Measurements from ENCODE around the gene MN1.

DNA sequence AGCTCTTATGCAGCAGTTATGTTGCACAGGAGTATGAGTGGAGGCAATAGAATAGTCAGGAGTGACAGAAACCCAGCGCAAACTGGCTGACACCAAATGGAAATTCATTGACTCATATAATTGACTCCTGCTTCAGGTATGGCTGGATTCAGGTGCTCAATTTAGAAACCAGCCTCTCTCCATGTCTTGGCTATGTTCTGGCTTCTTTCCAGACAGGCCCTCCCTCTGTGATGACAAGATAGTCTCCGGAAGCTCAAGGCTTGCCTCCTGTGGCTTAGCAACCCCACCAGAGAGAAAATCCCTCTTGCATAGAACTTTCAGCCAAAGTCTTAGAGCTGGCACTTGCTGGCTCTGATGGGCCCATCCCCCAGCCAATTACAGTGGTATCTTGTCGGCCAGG is 28.1 kb upstream of the MN1 start:
- TF ChIP-seq, protein P1, sequence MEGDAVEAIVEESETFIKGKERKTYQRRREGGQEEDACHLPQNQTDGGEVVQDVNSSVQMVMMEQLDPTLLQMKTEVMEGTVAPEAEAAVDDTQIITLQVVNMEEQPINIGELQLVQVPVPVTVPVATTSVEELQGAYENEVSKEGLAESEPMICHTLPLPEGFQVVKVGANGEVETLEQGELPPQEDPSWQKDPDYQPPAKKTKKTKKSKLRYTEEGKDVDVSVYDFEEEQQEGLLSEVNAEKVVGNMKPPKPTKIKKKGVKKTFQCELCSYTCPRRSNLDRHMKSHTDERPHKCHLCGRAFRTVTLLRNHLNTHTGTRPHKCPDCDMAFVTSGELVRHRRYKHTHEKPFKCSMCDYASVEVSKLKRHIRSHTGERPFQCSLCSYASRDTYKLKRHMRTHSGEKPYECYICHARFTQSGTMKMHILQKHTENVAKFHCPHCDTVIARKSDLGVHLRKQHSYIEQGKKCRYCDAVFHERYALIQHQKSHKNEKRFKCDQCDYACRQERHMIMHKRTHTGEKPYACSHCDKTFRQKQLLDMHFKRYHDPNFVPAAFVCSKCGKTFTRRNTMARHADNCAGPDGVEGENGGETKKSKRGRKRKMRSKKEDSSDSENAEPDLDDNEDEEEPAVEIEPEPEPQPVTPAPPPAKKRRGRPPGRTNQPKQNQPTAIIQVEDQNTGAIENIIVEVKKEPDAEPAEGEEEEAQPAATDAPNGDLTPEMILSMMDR (conservative IDR thresholded peaks at IDR 0.05 in 1 of 2, IDR thresholded peaks at IDR 0.05 in 1 of 2; ENCODE audit: low read depth in 1 of 2, low read length in 2 of 2): no peak
- no peak for TF ChIP-seq EZH2 (IDR thresholded peaks at IDR 0.05; ENCODE audit: low read length, missing control alignments)
